ENCODE results near the gene INPP4B. TPM values are rescaled to one million over a fixed set of nuclear protein-coding genes. Genes with fewer than 3 reads are reported as not detected.

Gene INPP4B
- total RNA-seq, 1 experiment from 2014 or later: 53.7 TPM

GRCh38 chr4:142813388-142813787 is 32.7 kb downstream of the INPP4B start:
- DNase-seq: no peak
- H3K79me2 ChIP-seq (ENCODE audit: low read depth): no peaks in the 10 kb centered on the region; the same call in 1 of the 2 replicates
- H3K27ac ChIP-seq: no peak overlapping the region
- no peak overlapping the region for H3K4me2 ChIP-seq
- ChIA-PET CTCF (no interaction called here), POLR2A (ENCODE audit: unreplicated experiment) (interaction anchor here (0.6 kb wide), 1 partner anchor 611 kb away, joined by 8 read pairs; no protein-coding TSS in a partner anchor)
- intact Hi-C loops (cut with micrococcal nuclease; ENCODE audit: unreplicated experiment): no loop called here
- H3K9me2 ChIP-seq (ENCODE audit: insufficient read depth): no peaks in the 10 kb centered on the region
- H2AFZ ChIP-seq: no peak overlapping the region
- no peak overlapping the region for H3K4me3 ChIP-seq
- H3F3A ChIP-seq (ENCODE audit: insufficient read depth, low read depth): no peaks in the 10 kb centered on the region
- no peaks in the 10 kb centered on the region for H4K20me1 ChIP-seq (ENCODE audit: insufficient read depth)
- H3K9me3 ChIP-seq (ENCODE audit: insufficient read depth, low read depth): no peaks in the 10 kb centered on the region; the same call in 1 of the 2 replicates
- BruUV-seq (replicated peaks): no TSS peak
- no peak for TF ChIP-seq CTCF (conservative IDR thresholded peaks at IDR 0.05)
- no peak for TF ChIP-seq EZH2 (IDR thresholded peaks at IDR 0.05; ENCODE audit: low read depth)
- H3K36me3 ChIP-seq (ENCODE audit: low read depth): no peaks in the 10 kb centered on the region
- no peaks in the 10 kb centered on the region for H3K27me3 ChIP-seq (ENCODE audit: insufficient read depth, low read depth)
- H3K4me1 ChIP-seq (replicated peaks; ENCODE audit: insufficient read depth): peaks cover 15% of the 10 kb centered on the region

- Histone ChIP-seq H3F3A (ENCODE audit: insufficient read depth, low read depth) (no peaks in the 10 kb centered on the region), H3K4me3 (no peak overlapping the region), H3K9me2 (ENCODE audit: insufficient read depth) (no peaks in the 10 kb centered on the region), H3K4me1 (replicated peaks; ENCODE audit: insufficient read depth) (peaks cover 3% of the 10 kb centered on the region; the same call in 1 of the 2 replicates), H3K4me2 (no peak overlapping the region), H3K79me2 (ENCODE audit: low read depth) (no peaks in the 10 kb centered on the region; the same call in 1 of the 2 replicates), H3K27me3 (ENCODE audit: insufficient read depth, low read depth) (no peaks in the 10 kb centered on the region), H2AFZ (no peak overlapping the region), H3K9me3 (ENCODE audit: insufficient read depth, low read depth) (no peaks in the 10 kb centered on the region; the same call in 1 of the 2 replicates), H3K27ac (no peak overlapping the region), H4K20me1 (ENCODE audit: insufficient read depth) (no peaks in the 10 kb centered on the region), H3K36me3 (ENCODE audit: low read depth) (no peaks in the 10 kb centered on the region)
- ChIA-PET POLR2A (ENCODE audit: unreplicated experiment) (interaction anchor here (0.6 kb wide), 1 partner anchor 657 kb away, joined by 3 read pairs; no protein-coding TSS in a partner anchor), CTCF (no interaction called here)
- no peak for DNase-seq
- no TSS peak for BruUV-seq (replicated peaks)
- intact Hi-C loops (cut with micrococcal nuclease; ENCODE audit: unreplicated experiment): no loop called here
- TF ChIP-seq EZH2 (IDR thresholded peaks at IDR 0.05; ENCODE audit: low read depth): no peak
- no peak for TF ChIP-seq CTCF (conservative IDR thresholded peaks at IDR 0.05)
Measured at GRCh38 chr4:142812091-142812490, 34.0 kb downstream of the INPP4B start.

GRCh38 chr4:142811034-142811433 is 35.1 kb downstream of the INPP4B start:
- Histone ChIP-seq H3K9me2 (ENCODE audit: insufficient read depth) (no peaks in the 10 kb centered on the region), H3K4me2 (no peak overlapping the region), H3K4me3 (no peak overlapping the region), H3K9me3 (ENCODE audit: insufficient read depth, low read depth) (no peaks in the 10 kb centered on the region), H3K27me3 (ENCODE audit: insufficient read depth, low read depth) (no peaks in the 10 kb centered on the region), H3K27ac (no peak overlapping the region), H3K36me3 (ENCODE audit: low read depth) (no peaks in the 10 kb centered on the region), H4K20me1 (ENCODE audit: insufficient read depth) (no peaks in the 10 kb centered on the region), H3K4me1 (replicated peaks; ENCODE audit: insufficient read depth) (no peaks in the 10 kb centered on the region), H3F3A (ENCODE audit: insufficient read depth, low read depth) (no peaks in the 10 kb centered on the region), H3K79me2 (ENCODE audit: low read depth) (no peaks in the 10 kb centered on the region), H2AFZ (no peak overlapping the region)
- DNase-seq: no peak
- TF ChIP-seq CTCF (conservative IDR thresholded peaks at IDR 0.05): no peak
- TF ChIP-seq EZH2 (IDR thresholded peaks at IDR 0.05; ENCODE audit: low read depth): no peak
- intact Hi-C loops (cut with micrococcal nuclease; ENCODE audit: unreplicated experiment): no loop called here
- ChIA-PET CTCF (no interaction called here), POLR2A (ENCODE audit: unreplicated experiment) (no interaction called here)
- BruUV-seq (replicated peaks): no TSS peak
